ENCODE measurements around the gene CGNL1. TPM values are rescaled to one million over a fixed set of nuclear protein-coding genes. Genes with fewer than 3 reads are reported as not detected.

The CGNL1 gene
- total RNA-seq, 2 donors from 2014 or later: 3.9 to 4.7 TPM

GRCh38 chr15:57477736-57478522 is 101.6 kb downstream of the CGNL1 start:
- H3K9ac ChIP-seq (ENCODE audit: low read depth in 2 of 2, low read length in 2 of 2): no peak overlapping the region
- H3K27me3 ChIP-seq: no peaks in the 10 kb centered on the region
- H3K4me3 ChIP-seq: no peak overlapping the region
- no peaks in the 10 kb centered on the region for H3K9me3 ChIP-seq
- H3K27ac ChIP-seq: no peak overlapping the region
- H3K4me1 ChIP-seq: no peaks in the 10 kb centered on the region
- TF ChIP-seq, protein P1, sequence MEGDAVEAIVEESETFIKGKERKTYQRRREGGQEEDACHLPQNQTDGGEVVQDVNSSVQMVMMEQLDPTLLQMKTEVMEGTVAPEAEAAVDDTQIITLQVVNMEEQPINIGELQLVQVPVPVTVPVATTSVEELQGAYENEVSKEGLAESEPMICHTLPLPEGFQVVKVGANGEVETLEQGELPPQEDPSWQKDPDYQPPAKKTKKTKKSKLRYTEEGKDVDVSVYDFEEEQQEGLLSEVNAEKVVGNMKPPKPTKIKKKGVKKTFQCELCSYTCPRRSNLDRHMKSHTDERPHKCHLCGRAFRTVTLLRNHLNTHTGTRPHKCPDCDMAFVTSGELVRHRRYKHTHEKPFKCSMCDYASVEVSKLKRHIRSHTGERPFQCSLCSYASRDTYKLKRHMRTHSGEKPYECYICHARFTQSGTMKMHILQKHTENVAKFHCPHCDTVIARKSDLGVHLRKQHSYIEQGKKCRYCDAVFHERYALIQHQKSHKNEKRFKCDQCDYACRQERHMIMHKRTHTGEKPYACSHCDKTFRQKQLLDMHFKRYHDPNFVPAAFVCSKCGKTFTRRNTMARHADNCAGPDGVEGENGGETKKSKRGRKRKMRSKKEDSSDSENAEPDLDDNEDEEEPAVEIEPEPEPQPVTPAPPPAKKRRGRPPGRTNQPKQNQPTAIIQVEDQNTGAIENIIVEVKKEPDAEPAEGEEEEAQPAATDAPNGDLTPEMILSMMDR (IDR thresholded peaks at IDR 0.05): no peak
- no peaks in the 10 kb centered on the region for H3K36me3 ChIP-seq
- no peak for DNase-seq
- intact Hi-C loops (cut with DNase I): no loop called here

DNA sequence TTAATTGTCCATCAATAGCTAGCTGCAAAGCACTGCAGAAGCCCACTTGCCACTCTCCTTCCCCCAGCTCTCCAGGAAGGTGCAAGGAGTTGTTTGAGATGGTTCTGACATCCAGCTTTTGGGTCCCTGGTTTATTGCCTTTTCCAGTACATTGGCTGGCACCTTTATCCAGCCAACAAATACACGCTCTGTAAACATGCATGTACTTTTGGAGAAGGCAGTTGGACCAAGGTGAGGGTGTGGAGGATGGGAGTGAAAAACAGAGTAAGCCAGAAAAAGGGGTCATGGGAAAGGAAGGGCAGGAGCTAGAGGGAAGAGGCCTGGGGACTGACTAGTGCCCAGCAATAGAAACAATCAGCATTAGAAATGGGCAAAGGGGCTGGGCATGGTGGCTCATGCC is 102.7 kb downstream of the CGNL1 start:
- no peaks in the 10 kb centered on the region for H3K27me3 ChIP-seq
- H3K27ac ChIP-seq: no peak overlapping the region
- TF ChIP-seq, protein P1 (IDR thresholded peaks at IDR 0.05): no peak
- no peak overlapping the region for H3K4me3 ChIP-seq
- no peaks in the 10 kb centered on the region for H3K9me3 ChIP-seq
- no peak for DNase-seq
- no peaks in the 10 kb centered on the region for H3K4me1 ChIP-seq
- H3K36me3 ChIP-seq: no peaks in the 10 kb centered on the region
- intact Hi-C loops (cut with DNase I): no loop called here
- no peak overlapping the region for H3K9ac ChIP-seq (ENCODE audit: low read depth in 2 of 2, low read length in 2 of 2)

DNA sequence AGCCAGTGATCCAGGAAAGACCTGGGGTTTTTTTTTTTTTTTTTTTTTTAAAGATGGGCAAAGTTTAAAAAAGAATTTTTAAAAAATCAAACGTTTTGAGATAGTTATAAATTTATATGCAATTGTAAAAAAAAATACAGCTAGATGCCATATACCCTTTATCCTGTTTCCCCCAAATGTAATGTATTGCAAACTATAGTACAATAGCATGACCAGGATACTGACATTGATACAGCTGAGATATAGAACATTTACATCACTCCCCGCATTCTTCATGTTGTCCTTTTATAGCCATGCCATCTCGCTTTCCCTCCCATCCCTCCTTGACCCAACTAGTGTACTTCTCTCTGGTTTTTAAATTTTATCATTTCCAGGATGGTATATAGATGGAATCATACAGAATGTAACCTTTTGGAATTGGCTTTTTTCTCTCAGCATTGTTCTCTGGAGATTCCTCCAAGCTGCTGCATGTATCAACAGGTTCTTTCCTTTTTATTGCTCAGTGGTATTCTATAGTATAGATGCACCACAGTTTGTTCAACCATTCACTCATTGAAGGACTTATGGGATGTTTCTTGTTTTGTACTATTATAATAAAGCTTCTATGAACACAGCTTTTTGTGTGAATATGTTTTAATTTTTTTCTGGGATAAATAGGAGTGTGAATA is 104.9 kb downstream of the CGNL1 start:
- no peak for DNase-seq
- no peak overlapping the region for H3K27ac ChIP-seq
- no peak overlapping the region for H3K4me3 ChIP-seq
- H3K4me1 ChIP-seq: no peaks in the 10 kb centered on the region
- TF ChIP-seq, protein P1 (IDR thresholded peaks at IDR 0.05): no peak
- no peaks in the 10 kb centered on the region for H3K9me3 ChIP-seq
- no peak overlapping the region for H3K9ac ChIP-seq (ENCODE audit: low read depth in 2 of 2, low read length in 2 of 2)
- intact Hi-C loops (cut with DNase I): no loop called here
- H3K36me3 ChIP-seq: no peaks in the 10 kb centered on the region
- no peaks in the 10 kb centered on the region for H3K27me3 ChIP-seq

GRCh38 chr15:57485869-57486268 is 109.6 kb downstream of the CGNL1 start:
- no peak for DNase-seq
- no peaks in the 10 kb centered on the region for H3K36me3 ChIP-seq
- no peaks in the 10 kb centered on the region for H3K9me3 ChIP-seq
- no peaks in the 10 kb centered on the region for H3K4me1 ChIP-seq
- TF ChIP-seq, protein P1 (IDR thresholded peaks at IDR 0.05): no peak
- no peaks in the 10 kb centered on the region for H3K27me3 ChIP-seq
- no peak overlapping the region for H3K9ac ChIP-seq (ENCODE audit: low read depth in 2 of 2, low read length in 2 of 2)
- no peak overlapping the region for H3K4me3 ChIP-seq
- no peak overlapping the region for H3K27ac ChIP-seq
- intact Hi-C loops (cut with DNase I): no loop called here

DNA sequence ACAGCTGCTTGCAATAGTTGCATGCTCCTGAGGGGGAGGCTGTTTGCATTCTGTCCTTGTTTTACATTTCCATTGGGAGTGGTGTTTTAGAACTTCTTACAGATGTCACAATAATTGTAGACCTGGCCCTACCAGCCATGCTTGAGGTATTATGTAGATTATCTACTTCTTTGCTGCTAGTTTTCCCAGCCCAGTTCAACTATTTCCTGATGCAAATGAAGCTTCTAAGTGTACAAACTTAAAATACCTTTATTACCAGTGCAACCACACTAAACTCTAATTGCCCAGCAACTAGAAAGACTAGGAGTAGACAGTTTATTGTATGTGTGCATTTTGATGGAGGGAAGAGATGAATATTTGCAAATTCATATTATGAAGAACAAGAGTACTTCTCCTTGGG is 110.5 kb downstream of the CGNL1 start:
- Histone ChIP-seq H3K27me3 (no peaks in the 10 kb centered on the region), H3K27ac (no peak overlapping the region), H3K9me3 (no peaks in the 10 kb centered on the region), H3K4me1 (no peaks in the 10 kb centered on the region), H3K4me3 (no peak overlapping the region), H3K36me3 (no peaks in the 10 kb centered on the region), H3K9ac (ENCODE audit: low read depth in 2 of 2, low read length in 2 of 2) (no peak overlapping the region)
- intact Hi-C loops (cut with DNase I): no loop called here
- no peak for DNase-seq
- TF ChIP-seq, protein P1 (IDR thresholded peaks at IDR 0.05): no peak

Data from colonic mucosa (tissue), 4 donors.